HS-27A (cell line): ENCODE measurements around the gene SNX18.
"Not testable (repeated sequence)": the region's sequence is repeated elsewhere in the genome, so short reads cannot be mapped to it uniquely, and the experiment has no call there.

Experiments
- DNase-seq: peaks from one replicate; pipeline ENCODE4 v3.0.0-alpha.2; 2012; ENCODE audit warnings: low read depth, missing footprints

SNX18 gene

GRCh38 chr5:54517512-54518145 lies at the start of gene SNX18:
Gene SNX18 (plus strand): TSS chr5:54517759. CDS start chr5:54517953, 194 bp downstream.
- DNase-seq: peak; percentile 38

- no peak for DNase-seq
Observed at GRCh38 chr5:54469622-54470021, 47.9 kb upstream of the SNX18 start.

GRCh38 chr5:54470128-54470527 lies 47.4 kb upstream of the SNX18 start:
- DNase-seq: no peak

GRCh38 chr5:54470677-54471076 lies 46.9 kb upstream of the SNX18 start:
- no peak for DNase-seq

GRCh38 chr5:54471398-54471797 lies 46.2 kb upstream of the SNX18 start:
- DNase-seq: no peak

GRCh38 chr5:54476682-54477081 lies 40.9 kb upstream of the SNX18 start:
- DNase-seq: no peak

- no peak for DNase-seq
Observed at GRCh38 chr5:54477941-54478478, 39.5 kb upstream of the SNX18 start.

GRCh38 chr5:54480296-54480695 lies 37.3 kb upstream of the SNX18 start:
- DNase-seq: no peak

- DNase-seq: no peak
Observed at GRCh38 chr5:54484219-54484894, 33.2 kb upstream of the SNX18 start.

GRCh38 chr5:54485659-54486058 lies 31.9 kb upstream of the SNX18 start:
- DNase-seq: not testable (repeated sequence)

GRCh38 chr5:54489648-54489979 lies 27.9 kb upstream of the SNX18 start:
- DNase-seq: not testable (repeated sequence)

- no peak for DNase-seq
Observed at GRCh38 chr5:54491326-54491725, 26.2 kb upstream of the SNX18 start.

GRCh38 chr5:54492178-54492577 lies 25.4 kb upstream of the SNX18 start:
- DNase-seq: no peak

- no peak for DNase-seq
Observed at GRCh38 chr5:54495027-54495426, 22.5 kb upstream of the SNX18 start.

- no peak for DNase-seq
Observed at GRCh38 chr5:54514291-54514690, 3.3 kb upstream of the SNX18 start.

- no peak for DNase-seq
Observed at GRCh38 chr5:54514841-54515432, 2.6 kb upstream of the SNX18 start.

GRCh38 chr5:54515634-54516033 lies 1.9 kb upstream of the SNX18 start:
- no peak for DNase-seq

GRCh38 chr5:54516051-54516655 lies 1.4 kb upstream of the SNX18 start:
- no peak for DNase-seq

GRCh38 chr5:54517174-54517511 lies 416 bp upstream of the SNX18 start:
- DNase-seq: no peak

- no peak for DNase-seq
Observed at GRCh38 chr5:54518146-54518817, 723 bp downstream of the SNX18 start.

- no peak for DNase-seq
Observed at GRCh38 chr5:54518818-54519508, 1.4 kb downstream of the SNX18 start.

- DNase-seq: no peak
Observed at GRCh38 chr5:54519509-54519876, 1.9 kb downstream of the SNX18 start.
